Hematopoietic multipotent progenitor cell treated with erythropoietin and hydrocortisone succinate and interleukin-3 and kit ligand, for 15 days (in vitro differentiated cells): Measurements from ENCODE around the gene LRRC31.

Source experiments
- DNase-seq: peaks from one replicate; pipeline ENCODE4 v3.0.0-alpha.2; 2015; ENCODE audit warnings: low spot score

LRRC31 gene

DNA sequence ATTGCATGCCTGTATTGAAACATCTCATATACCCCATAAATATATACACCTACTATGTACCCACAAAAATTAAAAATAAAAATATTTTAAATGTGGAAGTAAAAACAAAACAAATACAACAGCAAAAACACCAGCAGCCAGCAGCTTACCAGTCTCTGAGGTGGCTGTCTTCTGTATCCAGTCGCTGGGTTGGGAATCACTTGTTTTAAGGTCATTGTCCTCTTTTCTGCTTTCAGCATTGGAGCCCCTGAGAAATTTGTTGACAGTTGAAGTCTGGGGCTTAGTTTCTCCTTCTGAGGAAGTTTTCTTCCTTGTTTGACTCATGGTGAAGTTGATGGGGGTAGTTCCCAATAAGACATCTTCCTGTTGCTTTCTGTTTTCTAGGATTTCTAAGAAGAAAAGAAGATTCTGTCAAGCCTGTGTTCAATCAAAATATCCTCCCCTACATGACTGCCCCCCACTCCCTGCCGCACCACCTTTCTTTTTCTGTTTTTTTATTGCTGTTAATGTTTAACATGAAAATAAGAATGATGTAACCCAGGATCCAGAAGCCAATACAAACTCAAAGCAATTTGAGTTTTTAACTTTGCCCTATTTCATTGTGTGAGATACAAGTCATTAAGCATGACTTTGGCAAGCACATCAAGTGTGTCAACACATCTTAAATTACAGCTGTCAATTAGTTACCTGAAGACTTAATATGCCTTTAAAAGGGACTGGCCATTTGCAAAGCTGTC lies at the start of gene LRRC31:
Gene LRRC31, minus strand, starts transcription at position 452 of the 737 bp plus-strand sequence. Its CDS starts 128 bp downstream, at position 324.
- no peak for DNase-seq

DNA sequence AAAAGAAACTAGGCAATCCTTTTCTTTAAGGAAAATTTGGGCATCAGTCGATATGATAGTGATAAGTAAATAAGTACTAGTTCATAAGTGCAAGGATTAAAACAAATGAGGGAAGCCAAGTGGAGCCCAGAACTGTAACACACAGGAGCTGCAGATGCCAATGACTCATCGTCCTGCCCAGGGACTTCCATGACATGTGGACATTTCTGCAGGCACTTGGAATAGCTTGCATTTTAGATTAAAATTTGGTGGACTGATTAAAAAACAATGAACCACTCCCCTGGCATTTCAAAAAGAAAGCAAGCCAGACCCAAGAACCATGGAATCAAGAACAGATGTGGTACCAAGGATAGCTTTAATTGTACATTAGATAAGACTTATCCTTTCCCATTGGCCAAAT lies 44.6 kb upstream of the LRRC31 start:
- DNase-seq, result no peak

GRCh38 chr3:169913323-169913722 lies 43.6 kb upstream of the LRRC31 start:
- no peak for DNase-seq

- no peak for DNase-seq
These were observed 41.5 kb upstream of the LRRC31 start, which contains the start of gene SAMD7 for GRCh38 chr3:169911272-169911671. Gene SAMD7, plus strand, starts transcription at chr3:169911572. Its CDS starts 7,927 bp downstream, at chr3:169919499.

- no peak for DNase-seq
These were observed 38.2 kb upstream of the LRRC31 start for GRCh38 chr3:169907944-169908343.

- DNase-seq, result no peak
These were observed 37.7 kb upstream of the LRRC31 start for GRCh38 chr3:169907476-169907875.

DNA sequence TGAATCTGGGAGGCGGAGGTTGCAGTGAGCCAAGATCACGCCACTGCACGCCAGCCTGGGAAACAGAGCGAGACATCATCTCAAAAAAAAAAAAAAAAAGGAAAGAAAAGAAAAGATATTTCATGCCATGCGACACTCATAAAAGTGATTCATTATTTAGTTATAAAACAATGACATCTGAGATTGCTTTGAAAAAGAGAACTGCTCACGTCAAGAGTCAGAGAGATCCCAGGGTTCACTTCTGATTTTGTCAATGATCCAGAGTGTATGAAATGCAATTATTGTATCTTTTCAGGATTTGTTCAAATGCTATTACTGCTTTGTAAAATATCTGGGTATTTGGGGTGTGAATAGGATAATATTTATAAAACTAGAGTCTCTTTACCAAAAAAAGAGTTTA lies 35.7 kb upstream of the LRRC31 start:
- DNase-seq, result no peak

- DNase-seq, result no peak
These were observed 31.7 kb upstream of the LRRC31 start for GRCh38 chr3:169901453-169901852.

DNA sequence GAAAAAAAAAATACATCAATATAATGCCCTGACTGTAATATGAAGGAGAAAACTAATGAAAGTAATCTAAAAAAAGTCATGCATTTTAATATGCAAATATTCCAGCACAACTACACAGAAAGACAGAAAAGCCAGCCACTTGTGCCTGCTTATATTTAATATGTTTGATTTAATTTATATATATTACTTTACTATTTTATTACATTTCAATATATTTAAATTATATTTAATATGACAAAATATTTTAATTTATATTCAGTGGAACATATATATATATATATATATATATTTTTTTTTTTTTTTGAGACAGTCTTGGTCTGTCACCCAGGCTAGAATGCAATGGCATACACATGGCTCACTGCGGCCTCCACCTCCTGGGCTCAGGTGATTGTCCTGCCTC lies 27.5 kb upstream of the LRRC31 start:
- no peak for DNase-seq

DNA sequence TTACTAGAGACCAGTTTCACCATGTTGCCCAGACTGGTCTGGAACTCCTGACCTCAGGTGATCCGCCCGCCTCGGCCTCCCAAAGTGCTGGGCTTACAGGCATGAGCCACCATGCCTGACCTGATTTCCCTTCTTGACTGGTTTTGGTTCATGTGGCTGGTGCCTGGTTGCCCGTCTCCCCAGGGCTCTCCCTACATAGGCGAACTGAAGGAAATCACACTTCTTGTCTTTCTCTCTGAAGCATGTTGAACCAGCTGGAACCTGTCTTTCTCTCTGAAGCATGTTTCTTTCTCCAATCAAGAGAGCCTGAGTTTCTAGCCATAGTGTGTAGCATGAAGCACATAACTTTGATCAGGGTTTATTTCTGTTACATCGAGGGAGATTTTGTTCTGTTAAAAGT lies 25.3 kb upstream of the LRRC31 start:
- no peak for DNase-seq

- no peak for DNase-seq
These were observed 24.4 kb upstream of the LRRC31 start for GRCh38 chr3:169894110-169894509.

- DNase-seq, result no peak
These were observed 22.2 kb upstream of the LRRC31 start for GRCh38 chr3:169891886-169892285.

- no peak for DNase-seq
These were observed 16.9 kb upstream of the LRRC31 start for GRCh38 chr3:169886671-169887070.

DNA sequence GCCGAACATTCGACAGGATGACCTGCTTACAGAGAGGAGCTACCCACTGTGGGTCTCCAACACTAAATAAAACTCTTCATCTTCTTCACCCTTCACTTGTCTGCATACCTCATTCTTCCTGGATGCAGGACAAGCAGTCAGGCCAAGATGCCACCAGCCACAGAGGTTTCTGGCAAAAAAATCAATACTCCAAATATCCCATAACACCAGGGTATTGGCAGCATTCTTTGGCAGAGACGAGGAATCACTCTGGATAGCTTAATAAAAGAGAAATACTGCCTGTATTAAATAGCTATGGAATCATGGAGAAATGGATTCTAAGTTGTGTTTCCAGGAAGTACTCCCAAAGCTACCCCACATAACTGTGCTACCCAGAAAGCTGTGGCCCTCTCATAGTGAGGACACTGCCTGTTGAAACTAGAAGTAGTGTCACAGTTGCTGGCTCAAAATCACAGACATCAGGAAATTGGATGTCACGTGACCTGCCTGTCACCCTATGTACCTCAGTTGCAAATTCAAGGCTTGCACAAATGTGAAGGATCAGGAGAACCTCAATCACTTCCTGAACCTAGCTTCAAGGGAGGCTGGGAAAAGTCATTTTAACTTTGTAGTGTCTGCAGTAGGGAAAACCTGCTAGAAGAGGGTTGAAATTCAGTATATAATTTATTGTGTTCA lies 11.0 kb upstream of the LRRC31 start:
- DNase-seq, result no peak

DNA sequence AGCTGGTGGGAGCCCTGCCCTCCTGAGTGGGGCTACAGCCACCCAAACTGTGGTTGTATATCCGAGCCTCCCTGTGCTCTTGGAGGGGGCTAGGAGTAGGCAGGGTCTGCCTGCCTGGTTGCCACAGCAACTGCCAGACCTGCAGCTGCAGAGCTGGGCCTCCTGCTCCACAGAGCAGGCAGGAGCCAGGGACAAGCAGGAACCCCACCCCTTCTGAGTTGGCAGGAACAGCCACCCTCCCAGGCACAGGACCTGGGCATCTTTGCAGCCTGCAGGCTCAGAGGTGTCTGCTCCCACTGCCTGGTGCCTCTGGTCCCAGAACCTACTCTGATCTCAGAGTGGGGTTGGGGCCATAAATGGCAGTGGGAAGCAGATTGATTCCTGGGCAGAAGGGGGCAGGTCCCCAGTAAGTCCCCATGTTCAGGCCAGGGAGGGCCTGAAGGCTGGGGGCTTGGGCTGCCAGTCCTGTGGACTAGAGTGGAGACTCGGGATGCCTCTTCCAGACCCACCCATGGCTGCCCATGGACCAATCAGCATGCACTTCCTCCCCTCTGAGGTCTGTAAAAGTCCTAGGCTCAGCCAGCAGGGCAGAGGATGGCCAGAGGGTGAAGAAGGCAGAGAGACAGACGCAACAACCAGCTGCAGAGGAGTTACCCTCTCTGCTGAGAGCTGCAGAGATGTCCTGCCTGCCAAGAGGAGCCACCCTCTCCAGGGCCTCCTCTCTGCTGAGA lies 10.3 kb upstream of the LRRC31 start:
- DNase-seq, result no peak

DNA sequence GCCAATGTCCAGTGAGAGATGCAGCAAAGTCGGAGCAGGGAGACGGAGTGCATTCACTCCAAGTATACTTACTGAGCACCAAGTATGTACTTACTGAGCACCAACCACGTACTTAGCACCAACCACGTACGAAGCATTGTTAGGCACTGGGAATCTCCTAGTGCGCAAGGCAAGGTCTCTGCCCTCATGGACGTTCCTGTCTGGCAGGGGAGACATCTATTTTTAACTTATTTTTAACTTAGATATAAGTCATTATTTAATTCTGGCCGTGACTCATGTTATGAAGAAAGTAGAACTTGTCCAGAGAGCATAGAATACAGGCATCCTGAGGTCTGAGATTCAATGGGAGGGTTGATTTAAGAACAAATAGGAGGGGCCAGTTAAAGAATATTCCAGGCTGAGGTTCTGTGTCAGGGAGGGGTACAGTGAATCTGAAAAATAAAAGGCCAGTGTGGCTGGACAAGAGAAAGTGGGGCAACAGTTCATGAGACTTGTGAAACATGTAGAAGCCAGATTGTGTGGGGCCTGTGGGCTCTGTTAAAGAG lies 9.3 kb upstream of the LRRC31 start:
- no peak for DNase-seq

DNA sequence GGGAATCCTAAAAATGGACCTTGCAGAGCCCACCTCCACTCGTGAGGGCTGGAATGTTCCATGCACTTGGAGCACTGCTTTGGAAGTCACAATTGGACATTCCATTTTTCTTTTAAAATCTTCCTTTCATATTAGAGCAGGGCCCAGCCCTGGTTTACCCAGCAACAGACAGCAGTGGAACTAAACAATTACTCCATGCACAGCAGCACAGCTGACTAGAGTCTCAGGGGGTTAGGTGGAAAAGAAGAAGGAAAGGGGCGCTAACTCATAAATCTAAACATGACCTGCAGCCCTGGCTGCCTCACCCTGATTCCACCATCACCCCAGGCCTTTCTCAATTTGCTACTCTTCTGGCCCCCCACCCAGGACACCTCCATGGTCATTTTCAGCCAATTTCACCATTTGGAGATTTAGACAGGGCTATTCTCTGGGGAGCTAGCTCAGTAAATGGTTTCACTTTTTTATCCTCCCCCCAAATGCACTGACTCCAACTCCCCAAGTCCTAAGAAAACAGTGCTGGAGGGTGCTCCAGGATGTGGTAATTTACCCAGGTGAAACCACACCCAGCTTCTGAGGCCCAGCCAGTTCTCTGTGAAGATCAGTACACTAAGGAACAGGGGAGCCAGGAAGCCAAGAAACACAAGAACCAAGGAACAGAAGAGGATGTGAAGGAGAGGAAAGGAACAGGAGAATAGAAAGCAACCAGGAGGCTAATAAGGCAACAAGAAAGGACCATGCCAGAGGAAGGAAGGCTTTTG lies 1.6 kb upstream of the LRRC31 start:
- no peak for DNase-seq

DNA sequence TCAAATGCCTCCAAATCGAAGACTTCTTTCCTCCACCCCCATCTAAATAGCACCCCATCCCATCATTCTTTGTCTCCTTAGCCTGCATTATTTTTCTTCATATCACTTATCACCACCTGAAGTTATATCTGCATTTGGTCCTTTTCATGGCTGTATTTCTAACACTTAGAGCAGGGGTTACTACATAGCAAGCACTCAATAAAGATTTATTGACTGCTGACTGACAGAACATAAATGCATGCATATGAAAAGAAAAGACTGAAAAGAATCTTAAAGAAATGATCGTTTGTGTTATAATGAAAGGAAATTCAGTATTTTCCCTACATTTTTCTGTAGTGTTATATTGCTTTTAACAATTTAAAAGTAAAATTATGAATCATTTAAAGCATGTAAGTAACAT lies 1.4 kb downstream of the LRRC31 start:
- DNase-seq, result no peak

DNA sequence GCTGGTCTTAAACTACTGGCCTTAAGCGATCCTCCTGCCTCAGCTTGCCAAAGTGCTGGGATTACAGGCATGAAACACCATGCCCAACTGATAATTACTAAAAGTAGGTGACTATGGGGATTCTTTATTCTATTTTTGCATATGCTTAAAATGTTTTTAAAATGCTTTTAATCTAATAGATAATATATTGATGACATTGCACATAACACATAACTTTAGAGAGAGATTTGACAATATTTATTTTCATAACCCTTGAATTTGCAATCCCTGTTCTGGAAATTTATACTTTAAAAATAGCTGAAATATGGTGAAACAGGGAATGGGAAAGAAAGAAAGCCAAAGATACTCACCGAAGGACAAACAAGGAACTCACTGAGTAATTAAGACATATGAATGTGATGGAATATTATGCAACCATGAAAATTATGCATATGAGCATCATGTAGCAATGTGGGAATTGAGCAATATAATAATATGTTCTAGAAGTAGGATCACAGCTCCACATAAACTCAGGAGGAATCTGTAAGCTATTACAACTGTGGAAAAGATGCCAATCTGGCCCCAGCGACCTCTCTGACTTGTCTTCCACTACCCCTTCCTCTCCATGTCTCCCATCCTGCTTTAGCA lies 2.0 kb downstream of the LRRC31 start:
- no peak for DNase-seq

GRCh38 chr3:169865176-169865767 lies 4.5 kb downstream of the LRRC31 start:
- no peak for DNase-seq

DNA sequence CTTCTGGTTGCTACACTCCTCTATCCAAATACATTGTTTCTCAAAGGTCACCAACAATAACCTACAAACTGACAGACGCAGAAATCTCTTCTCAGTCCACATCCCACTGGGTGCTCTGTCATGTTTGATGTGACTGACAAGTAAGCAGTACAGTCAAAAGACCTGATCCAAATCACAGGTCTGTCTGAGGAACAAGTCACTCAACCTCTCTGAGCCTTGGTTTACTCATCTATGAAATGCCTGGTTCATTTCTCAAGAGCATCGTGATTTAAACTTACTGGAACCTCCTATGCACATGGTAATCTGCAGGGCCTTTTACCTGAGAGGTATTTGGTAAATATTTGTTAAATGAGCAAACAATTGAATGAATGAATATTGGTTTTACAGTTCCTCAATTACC lies 5.5 kb downstream of the LRRC31 start:
- no peak for DNase-seq
